HG03432 (cell line): ENCODE results near the gene AAGAB.
"Not testable (repeated sequence)": the region's sequence is repeated elsewhere in the genome, so short reads cannot be mapped to it uniquely, and the experiment has no call there.

ENCODE experiments used
- ATAC-seq: cut with Tn5 transposase; IDR thresholded peaks from one replicate; pipeline ENCODE4 v1.9.1; 2021; ENCODE audit warnings: mild to moderate bottlenecking, moderate library complexity; ENCODE audit not compliant: unreplicated experiment

Gene AAGAB

DNA sequence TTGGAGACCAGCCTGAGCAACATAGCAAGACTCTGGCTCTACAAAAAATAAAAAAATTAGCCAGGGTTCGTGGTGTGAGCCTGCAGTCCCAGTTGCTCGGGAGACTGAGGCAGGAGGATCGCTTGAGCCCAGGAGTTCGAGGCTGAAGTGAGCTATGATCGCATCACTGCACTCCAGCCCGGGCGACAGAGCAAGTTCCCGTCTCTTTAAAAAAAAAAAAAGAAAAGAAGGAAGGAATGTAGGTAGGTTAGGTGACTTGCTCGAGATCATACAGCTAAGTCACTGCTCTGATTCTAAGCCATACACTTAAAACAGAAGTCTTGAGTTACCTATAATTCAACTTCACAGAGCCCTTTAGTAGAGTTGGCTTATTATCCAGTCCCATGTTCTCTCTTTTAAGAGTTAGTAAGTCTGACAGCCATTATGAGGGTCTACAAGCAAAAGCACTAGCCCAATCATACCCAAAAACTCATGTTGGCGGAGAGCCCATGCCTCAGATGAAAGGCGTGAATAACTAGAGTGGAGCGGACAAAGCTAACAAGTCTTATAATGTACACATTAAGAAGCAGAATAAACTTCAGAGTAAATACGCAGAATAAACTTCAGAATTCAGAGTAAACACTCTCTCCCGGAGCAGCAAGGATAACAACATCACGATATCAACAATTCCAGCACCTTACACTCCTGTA, 768 bp downstream of the AAGAB start:
- no peak for ATAC-seq

DNA sequence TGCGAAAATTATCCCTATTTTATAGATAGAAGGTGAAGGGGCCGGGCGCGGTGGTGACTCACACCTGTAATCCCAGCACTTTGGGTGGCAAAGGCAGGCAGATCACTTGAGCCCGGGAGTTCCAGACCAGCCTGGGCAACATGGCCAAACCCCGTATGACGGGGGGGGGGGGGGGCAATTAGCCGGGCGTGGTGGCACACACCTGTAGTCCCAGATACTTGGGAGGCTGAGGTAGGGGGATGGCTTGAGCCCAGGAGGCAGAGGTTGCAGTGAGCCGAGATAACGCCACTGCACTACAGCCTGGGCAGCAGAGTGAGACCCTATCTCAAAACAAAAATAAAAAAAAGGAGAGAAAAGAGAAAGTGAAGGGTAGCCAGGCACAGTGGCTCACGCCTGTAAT, 1.4 kb downstream of the AAGAB start:
- no peak for ATAC-seq

DNA sequence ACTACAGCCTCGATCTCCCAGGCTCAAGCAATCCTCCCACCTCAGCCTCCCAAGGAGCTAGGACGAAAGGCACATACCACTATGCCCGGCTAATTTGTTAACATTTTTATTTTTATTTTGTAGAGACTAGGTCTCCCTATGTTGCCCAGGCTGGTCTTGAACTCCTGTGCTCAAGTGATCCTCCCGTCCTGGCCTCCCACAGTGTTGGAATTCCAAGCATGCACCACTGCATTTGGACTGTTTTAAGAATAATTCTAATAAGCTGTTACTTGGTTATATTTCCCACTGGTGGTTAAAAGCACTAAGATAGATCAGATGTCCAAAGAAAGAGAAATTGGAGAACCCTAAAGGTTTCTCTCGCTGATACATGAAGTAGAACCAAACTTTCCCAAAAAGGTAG, 3.1 kb downstream of the AAGAB start:
- ATAC-seq = no peak

DNA sequence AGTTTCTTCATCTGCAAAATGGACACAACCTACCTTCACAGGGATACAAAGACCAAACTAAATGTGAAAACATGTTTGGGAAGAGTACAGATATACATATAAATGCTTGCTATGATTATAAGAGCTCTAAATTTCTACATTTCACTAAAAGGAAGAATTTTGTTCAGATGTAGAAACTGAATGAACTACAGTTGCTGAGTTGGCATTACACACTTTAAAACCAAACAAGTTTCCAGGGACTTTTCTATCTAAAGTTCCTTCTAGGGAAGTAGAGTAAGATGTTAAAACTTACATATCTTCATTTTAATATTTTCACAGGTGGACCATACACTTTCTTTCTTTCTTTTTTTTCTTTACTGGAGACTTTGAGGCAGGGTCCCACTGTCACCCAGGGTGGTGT, 4.6 kb downstream of the AAGAB start:
- ATAC-seq = no peak

DNA sequence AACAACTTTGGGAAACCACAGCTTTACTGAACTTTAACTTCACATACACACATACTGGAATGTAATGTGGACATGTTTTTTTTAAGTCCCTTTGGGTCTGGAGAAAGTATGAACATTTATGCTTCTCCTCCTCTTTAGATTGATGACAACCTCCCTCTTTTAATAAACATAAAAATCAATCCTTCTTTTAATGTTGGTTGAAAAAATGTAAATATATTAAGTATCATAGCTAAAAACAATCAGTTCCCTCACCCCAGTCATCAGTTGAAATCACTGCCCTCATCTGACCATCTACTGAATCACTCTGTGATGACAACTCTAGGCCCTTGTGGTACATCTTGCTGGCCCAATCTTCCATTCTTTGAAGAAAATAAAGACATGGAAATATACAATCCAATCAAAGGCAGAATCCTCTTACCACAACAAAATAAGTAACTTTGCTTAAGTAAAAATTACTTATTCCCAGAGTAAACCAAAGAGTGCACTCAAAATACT, 6.4 kb downstream of the AAGAB start:
- ATAC-seq = no peak

DNA sequence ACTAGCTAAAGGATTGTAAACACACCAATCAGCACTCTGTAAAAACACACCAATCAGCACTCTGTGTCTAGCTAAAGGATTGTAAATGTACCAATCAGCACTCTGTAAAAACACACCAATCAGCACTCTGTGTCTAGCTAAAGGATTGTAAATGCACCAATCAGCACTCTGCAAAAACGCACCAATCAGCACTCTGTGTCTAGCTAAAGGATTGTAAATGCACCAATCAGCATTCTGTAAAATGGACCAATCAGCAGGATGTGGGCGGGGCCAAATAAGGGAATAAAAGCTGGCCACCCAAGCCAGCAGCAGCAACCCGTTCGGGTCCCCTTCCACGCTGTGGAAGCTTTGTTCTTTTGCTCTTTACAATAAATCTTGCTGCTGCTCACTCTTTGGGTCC, 7.9 kb downstream of the AAGAB start:
- ATAC-seq = not testable (repeated sequence)

DNA sequence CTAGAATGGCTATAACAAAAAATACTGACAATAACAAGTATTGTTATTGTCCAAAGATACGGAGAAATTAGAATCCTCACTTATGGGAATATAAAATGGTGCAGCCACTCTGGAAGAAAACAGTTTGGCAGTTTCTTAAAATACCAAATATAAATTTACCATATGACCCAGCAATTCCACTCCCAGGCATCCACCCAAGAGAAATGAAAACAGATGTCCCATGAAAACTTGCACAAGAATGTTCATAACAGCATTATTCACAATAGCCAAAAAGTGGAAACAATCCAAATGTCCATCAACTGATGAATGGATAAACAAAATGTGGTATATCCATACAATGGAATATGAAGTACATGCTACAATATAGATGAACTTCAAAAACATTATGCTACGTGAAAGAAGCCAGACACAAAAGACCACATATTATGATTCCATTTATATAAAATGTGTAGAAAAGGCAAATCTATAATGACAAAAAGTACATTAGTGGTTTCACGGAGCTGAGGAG, 9.4 kb downstream of the AAGAB start:
- no peak for ATAC-seq

DNA sequence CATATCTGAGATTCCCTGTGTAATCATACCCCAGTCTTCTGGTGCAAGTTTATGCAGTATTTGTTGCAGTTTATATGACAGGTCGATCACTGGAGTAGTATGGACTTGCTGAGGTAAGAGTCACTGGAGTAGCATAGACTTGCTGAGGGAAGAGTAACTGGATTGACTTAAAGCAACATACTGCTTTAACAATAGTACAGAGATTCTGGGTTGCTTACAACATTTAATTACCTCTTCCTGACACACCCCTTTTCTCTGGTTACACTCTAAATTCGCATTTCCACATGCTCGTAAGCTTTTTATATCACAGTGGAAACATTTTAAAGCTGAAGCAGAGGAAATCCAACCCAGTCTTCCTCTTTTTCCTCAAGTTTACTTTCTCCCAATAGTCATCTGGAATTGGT, 11.8 kb downstream of the AAGAB start:
- no peak for ATAC-seq

DNA sequence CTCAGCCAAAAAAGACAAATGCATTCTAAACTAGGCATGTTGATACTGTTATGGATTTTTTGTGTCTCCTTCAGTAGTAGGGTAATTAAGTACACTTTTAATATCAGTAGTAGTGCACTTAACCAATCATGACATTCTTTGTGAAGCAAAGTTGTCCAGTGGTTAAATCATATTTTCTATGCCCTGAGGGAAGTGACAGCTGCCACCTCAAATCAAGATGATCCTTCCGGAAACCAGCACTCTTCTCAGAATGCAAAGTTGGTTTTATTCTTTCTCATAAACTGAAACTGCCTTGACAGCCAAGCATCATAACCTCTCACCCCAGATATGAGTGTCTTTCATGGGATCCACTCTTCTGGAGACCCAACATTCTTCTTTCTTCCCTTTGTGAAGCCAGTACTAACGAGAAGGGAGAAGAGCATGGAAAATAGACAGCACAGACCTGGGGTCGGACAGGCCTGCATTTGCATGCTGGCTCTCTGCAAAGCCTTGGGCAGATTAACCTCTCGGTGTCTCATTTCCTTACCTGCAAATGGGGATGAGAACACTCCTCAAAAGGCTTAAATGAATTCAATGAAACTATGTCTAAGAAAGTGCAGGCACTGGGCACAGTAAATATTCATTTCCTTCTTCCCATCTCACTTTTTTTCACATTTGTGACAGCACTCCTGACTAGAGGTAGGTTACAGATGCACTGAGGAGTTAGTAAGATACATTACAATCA, 13.2 kb downstream of the AAGAB start:
- peak; percentile 87 for ATAC-seq

DNA sequence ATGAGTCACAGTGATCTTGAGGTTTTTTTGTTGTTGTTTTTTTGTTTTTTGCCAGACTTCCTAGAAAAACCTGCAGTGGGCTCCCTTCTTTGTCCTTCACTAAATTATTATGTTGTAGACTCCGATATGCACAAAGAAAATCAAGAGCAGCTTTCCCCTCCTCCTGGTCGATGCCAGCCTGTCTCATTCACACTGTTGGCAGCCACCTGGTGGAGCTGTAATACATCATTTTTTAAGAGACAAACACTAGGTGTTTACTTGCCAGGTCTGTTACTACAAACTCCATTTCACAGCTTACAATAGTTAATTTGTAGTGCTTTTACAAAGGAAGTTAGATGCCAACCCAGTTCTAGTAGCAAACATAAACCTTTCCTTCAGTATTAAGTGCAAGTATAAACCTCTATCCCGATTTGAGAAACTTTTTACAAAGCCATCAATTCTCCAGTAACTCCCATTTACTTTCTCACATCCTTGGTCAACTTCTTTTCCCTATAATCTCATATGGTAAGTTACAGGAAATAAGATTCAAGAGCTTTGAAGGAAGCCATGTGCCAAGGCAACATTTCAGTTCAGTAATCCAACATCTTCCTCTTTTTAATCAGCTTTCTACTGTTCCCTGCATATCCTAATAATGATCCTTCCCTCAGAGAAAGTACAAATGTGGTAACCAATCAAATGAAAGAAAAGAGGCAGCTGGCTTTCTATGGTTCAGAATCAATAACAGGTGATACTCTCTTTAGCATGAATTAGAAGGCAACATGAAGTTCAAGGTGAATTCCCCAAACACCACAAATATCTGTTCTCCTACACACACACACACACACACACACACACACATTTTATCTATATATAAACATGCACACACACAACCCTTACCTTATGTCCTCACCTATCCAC, 14.0 kb downstream of the AAGAB start:
- no peak for ATAC-seq

DNA sequence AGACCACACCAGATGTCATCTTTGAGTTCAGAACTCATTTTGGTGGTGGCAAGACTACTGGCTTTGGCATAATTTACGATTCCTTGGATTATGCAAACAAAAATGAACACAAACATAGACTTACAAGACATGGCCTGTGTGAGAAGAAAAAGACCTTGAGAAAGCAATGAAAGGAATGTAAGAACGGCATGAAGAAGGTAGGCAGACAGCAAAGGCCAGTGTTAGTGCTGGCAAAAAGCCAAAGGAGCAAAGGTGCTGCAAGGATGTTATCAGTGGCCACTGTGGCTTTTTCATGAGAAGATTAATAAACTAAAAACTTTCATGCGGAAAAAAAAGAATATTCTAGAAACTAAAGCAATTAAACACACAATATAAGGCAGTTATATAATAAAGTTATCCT, 21.9 kb downstream of the AAGAB start:
- ATAC-seq = no peak

DNA sequence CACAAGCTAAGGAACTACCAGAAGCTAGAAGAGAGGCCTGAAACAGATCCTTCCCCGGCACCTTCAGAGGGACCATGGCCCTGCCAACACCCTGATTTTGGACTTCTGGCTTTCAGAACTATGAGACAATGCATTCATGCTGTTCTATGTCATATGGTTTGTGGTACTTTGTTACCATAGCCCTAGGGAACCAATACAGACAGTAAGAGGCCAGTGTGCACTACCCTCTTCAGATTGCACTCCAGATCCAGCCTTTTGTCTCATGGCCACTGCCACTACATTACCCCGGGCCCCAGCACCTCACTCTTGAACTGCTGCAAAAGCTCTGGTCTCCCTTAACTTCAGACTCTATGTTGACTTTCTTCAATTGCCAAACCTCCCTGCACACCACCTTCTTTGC, 24.0 kb downstream of the AAGAB start:
- no peak for ATAC-seq

DNA sequence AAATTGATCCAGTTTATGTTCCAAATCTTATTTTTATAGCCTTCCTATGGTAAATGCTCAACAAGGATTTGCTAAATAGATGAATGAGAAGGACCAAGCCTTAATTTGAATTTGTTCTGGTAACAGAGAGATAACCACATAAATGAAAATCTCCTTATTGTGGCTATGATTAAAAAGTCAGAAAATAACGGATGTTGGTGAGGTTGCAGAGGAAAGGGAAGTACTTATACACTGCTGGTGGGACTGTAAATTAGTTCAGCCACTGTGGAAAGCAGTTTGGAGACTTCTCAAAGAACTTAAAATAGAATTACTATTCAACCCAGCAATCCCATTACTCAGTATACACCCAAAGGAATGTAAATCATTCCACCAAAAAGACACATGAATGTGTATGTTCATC, 26.2 kb downstream of the AAGAB start:
- ATAC-seq = no peak

DNA sequence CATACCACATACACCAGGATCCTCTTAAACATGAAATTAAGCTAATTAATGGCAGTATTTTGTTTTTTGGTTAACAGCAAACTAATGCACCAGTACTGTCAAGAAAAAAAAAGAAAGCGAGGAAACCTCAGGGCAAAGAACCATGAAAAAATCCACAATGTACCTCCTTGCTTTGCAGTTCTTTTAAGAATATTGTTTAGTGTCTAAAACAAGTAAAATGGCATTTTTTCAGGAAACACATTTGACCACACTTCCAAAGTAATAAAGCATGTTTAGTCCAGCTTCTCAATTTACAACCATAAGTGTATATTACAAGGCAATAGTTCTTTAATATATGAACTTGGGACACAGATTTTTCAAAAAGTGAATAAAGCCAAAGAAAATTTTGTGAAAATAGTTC, 26.6 kb downstream of the AAGAB start:
- ATAC-seq = no peak

DNA sequence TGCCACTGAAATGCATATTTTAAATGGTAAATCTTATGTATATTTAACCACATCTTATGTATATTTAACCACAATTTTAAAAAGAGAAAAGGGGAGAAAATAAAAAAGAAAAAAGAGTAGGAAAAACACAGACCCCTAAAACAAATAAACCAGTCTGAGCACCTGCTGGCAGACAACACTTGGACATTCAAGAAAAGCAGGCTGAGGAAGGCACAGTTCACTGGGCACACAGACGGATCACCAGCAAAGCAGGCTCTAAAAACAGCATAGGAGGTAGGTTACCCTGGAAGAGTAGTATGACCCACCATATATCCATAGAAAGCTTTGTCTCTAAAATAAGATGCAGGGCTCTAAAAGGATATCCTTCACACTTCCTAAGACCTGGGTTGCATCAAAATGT, 27.0 kb downstream of the AAGAB start:
- no peak for ATAC-seq

DNA sequence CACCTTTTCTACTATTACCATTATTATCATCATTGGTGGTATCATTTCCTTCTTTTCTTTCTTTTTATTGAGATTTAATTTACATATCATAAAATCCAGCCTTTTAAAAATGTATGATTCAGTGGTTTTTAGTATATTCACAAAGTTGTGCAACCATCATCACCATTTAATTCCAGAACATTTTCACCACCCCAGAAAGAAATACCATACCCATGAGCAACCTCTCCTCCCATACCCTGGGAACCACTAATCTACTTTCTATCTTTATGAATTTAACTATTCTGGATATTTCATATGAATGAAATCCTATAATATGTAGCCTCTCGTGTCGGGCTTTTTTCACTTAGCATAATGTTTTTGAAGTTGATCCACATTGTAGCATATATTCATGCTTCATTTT, 29.1 kb downstream of the AAGAB start:
- ATAC-seq = no peak

DNA sequence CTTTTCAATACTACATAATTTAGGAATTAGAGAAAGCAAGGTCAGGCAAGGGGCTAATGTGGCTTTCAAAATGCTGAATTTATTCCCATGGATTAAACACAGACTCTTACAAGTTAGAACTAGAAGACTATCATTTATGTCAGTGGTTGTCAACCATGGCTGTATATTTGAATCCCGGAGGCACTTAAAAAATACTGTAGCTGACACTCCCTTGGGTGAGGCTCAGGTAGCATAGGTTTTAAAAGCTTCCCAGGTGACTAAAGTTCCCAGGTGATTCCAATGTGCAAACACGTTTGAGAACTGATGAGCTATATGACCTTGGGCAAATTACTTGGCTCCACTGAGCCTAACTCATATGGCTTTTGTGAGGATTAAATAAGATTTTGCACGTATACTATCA, 29.6 kb downstream of the AAGAB start:
- ATAC-seq = no peak

DNA sequence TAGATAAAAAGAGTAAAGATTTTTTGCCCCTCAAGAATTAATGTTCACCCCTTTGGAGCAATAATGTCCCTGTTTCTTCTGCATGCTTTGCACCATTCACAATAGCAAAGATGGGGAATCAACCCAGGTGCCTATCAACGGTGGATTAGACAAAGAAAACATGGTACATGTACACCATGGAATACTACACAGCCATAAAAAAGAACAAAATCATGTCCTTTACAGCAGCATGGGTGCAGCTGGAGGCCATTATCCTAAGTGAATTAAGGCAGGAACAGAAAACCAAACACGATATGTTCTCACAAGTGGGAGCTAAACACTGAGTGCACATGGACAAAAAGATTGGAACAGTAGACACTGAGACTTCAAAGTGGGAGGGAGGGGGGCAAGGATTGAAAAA, 35.2 kb downstream of the AAGAB start:
- ATAC-seq = no peak

DNA sequence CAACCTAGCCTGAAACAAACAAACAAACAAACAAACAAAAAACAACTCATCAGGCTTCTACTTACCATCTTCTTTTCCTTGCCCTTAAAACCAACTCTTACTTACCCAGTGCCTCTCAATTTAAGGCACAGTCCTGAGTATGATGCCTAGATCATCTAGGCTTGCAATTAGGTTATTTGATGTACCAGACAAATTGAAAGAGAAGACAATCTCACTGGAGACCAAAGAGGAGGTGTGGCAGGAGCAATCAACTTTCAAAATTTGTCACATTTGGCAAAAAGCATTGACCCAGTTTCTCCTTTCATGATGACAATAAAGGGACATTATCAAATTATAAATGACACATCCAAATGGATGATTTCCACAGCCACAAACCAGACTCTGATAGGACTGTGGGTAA, 36.0 kb downstream of the AAGAB start:
- ATAC-seq = no peak

DNA sequence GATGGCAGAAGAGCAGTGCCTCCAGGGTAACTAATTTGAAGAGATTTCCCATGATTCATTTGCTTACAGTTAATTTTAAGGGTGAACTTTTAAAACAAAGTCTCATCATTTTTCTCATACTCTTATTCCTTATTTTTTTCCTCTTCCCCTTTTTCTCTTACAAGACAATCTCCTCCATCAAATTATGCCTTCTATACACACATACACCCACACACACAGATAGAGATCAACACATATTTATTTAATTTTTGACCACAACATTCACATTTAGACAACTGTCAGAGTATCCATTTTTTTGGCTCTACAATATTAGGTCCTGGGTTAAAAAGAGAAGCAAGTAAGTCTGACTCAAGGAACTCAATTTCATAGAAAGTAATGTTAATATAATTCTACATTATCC, 37.6 kb downstream of the AAGAB start:
- ATAC-seq = no peak

DNA sequence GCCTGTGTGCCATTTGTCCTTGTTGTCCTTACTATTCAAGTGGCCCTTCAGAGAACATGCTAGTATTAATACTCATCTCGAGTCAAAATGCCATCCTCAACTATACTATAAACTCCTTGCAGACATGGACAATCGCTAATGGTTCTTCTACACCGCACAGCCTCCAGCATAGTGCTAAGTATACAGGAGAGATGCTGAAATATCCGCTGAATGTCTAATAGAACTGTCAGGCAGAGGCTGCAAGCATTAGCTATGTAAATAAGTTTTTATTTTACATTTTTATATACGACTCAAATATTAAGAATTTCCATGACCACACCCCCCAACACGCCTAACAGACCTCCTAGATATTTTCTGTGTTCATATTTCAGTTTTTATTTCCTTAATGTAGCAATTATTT, 39.4 kb downstream of the AAGAB start:
- ATAC-seq = no peak
